ENCODE results near the gene ARVCF.
A peak's percentile ranks its signal among the peaks of the same experiment; 100 is the strongest.

ARVCF gene

DNA sequence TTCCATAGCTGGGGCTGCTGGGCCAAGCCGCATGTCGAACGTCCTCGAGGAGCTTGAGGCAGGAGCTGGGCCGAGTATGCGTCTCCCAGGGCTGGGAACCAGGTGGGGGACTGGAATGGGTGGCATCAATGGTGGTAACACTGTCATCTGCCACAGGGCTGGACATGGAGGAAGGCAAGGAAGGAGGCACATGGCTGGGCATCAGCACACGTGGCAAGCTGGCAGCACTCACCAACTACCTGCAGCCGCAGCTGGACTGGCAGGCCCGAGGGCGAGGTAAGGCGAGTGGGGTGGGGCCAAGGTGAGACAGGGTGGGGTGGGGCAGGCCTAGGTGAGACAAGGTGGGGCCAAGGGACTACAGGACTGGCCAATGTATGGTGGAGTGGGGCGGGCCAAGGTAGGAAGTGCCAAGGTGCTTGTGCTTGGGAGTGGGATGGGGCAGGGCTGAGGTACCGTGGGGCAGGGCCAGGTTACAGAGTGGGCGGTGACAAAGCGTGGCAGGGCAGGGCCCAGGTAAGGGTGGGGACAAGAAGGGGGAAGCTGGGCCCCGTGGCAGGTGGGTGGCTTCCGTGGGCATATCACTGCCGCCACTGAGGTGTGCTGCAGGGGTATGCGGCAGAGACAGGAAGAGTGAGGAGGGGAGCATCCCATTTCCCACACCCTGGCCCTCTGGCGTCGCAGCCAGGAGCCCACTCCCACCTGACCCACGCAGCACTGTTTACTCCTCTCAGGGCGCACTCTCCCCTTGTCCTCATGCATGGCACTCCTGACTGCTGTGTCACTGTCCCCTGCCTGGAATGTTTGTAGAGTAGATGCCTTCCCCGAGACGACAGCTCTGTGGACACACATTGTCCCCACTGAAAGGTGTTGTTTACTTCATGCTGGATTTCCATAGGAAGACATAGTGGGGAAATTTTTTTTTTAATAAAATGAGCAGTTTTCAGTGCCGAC, 36.0 kb upstream of the ARVCF start:
- DNase-seq: no peak

DNA sequence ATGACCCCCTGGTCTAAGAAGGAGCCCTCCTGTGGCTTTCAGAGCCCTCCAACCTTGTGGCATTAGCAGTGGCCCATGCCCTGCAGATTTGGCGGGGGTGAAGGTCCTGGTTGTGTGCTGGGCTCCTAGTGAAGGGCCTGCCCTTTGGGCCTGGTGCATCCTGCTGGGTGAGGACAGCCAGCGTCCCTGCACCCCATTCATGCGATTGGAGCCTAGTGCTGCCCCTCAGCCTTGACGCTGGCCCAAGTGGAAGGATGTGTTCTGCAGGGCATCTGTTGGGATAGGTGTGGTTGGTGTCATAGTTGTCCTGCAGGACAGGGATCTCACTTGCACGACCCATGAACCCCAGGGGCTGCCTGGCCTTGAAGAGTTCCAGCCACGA, 35.3 kb upstream of the ARVCF start:
- DNase-seq: no peak

DNA sequence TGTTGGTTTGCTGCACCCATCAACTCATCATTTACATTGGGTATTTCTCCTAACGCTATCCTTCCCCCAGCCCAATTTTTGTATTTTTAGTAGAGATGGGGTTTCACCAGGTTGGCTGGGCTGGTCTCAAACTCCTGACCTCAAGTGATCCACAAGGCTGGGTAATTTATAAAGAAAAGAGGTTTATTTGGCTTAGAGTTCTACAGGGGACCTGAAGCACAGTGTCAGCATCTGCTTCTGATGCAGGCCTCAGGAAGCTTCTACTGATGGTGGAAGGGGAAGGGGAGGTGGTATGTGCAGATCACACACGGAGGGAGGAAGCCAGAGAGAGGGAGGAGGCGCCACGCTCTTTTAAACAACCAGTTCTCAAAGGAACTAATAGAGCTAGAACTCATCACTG, 30.1 kb upstream of the ARVCF start:
- no peak for DNase-seq

- no peak for DNase-seq
Measured at GRCh38 chr22:20044495-20045151, 28.0 kb upstream of the ARVCF start.

- DNase-seq: no peak
Measured at GRCh38 chr22:20043997-20044342, 27.3 kb upstream of the ARVCF start.

- no peak for DNase-seq
Measured at GRCh38 chr22:20043057-20043996, 26.7 kb upstream of the ARVCF start.

GRCh38 chr22:20040327-20041200, 23.9 kb upstream of the ARVCF start:
- DNase-seq: no peak

GRCh38 chr22:20039683-20040325, 23.2 kb upstream of the ARVCF start:
- DNase-seq: no peak

GRCh38 chr22:20038574-20038973, 22.0 kb upstream of the ARVCF start:
- no peak for DNase-seq

DNA sequence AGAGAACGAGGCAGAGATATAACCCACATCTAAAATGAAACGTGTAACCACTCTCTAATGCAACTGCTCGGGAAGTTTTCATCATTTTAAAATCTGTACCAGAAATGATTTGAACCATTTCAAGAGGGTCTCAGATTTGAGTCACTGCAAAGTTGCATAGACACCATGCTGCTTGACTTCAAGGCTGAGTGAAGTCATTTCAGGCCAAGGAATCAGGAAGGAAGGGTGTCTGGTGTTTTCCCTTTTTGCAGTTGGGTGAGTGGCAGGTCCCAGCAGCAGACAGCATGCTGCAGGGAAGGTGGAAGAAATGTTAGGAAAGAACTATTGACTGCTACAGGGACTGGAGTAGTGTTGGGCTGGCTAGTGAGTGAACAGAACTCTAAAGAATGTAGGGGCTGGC, 20.8 kb upstream of the ARVCF start:
- DNase-seq: no peak

DNA sequence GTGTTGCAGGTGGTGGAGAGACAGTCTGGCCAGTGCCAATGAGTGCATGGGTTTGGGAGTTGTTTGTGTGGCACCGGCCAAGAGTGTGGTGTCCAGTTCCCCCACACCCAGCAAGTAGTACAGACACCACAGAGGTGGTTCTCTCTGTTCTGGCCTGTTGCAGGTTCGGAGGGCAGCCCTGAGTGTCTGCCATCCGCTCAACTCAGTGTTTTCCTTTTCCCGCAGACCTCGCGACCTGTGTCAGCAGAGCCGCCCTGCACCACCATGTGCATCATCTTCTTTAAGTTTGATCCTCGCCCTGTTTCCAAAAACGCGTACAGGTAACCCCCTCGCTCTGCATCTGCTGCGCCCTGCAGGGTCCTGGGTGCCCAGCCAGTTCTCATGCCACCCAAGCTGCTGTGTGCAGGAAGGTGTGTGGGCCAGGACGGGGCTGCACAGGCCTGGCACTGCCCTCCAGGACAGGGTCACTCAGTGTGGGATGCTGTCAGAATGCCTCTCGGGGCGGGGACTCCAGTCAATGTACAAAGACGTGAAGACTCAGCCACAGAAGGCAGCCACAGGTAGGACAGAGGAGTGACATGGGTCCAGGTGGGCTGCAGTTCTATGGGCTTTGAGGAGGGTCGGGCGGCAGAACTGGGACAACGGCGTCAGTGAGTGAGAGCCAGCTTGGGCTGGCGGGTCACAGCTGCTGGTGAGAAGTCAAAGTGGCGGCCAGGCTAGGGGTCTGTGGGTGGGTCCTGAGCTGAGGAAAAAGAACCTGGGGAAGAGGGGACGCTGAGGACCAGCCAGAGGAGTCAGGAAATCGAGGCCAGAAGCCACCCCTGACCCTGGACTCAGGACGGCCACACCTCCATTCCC, 20.1 kb upstream of the ARVCF start:
- no peak for DNase-seq

DNA sequence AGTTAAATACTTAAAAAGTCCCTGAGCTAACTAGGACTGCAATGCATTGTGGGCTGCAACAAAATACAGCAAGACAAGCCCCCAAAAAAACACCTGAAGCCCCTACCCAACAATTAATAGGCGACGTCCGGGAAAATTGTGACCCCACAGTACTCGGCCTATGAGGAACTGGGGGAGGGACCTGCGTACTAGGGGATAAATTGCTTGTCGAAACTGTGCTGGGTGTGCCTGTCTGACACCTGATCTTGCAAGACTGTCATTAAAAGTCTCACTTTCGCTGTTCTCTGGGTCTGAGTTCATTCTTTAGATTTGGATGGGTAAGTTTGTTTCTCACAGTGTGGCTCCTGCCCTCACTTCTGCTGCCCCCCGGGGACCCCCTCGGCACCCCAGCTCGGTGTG, 19.5 kb upstream of the ARVCF start:
- DNase-seq: no peak

DNA sequence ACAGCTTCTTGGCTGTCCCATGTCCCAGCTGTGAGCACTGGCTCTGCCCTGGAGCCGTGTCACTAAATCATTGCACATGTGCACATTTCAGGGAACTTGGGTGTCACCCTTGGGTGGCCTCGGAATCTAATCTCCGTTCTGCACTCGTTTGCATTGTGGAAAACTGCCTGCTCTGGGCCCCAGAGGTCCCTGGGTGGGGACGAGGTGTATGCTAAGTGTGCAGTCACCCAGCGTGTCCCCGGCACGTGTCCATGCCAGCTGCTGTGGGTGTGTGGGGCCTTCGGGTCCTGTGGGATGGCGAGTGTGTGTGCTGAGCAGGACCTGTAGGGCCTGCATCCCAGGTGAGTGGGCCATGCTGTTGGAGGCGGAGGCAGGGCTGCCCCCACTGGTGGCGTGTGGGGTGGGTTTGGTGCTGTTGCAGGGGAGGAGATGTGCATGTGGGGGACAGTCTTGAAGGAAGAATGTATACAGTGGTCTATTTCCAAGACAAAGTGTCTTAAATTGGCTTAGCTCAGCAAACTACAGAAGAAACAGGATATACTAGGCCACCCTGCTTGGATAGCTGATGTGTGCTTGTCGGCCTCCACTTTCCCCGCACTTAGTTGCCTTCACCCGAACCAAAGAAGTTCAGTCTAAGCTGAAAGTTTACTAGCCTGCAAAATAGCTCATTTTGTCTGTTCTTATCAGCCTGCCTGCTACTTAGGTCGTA, 18.9 kb upstream of the ARVCF start:
- DNase-seq: no peak

DNA sequence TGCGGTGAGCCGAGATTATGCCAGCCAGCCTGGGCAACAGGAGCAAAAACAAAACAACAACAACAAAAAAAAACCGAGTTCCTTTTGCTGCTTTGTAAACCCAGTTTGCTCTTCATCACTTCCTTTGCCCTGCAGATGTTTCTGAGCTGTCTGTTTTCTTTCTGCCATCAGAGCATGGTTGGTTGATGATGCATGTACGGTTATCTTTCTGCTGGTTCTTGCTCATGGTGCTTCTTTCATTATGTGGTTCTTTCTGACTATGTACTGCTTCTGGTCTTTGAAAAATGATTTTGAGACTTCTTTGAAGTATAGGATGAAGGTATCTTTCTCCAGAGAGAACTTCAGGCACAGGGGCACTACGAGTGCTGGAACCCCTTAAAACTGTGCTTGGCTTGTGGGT, 17.5 kb upstream of the ARVCF start:
- no peak for DNase-seq

DNA sequence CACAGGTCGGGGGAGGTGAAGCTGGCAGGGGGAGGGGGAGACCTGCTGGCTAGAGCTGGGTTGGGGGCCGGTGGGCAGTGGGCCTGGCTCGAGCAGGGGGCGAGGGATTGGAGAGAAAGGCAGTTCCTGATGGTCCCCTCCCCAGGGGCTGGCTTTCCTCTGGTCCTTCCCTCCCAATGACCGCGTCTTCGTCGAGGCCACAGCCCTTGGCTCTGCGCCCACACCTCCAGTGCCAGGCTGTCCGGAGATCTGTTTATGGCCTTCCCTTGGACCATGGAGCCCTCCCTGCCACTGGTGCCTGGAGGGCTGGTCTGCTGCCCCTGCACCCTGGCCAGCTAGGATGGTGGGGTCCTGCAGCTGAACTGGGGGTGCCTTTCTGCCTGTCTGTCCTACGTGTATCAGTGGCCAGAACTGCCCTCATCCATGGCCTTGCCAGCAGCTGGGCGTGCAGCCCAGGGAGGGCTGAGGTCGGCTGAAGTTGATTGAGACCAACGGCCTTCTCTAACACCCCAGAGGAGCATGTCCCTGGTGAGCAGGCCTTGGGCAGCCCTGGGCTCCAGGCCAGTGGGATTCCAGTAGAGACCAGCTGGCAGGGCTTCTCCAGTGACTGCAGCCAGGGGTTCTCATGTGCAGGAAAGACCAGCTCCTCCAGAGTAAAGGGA, 16.6 kb upstream of the ARVCF start:
- no peak for DNase-seq

GRCh38 chr22:20032407-20032991, 15.9 kb upstream of the ARVCF start:
- no peak for DNase-seq

DNA sequence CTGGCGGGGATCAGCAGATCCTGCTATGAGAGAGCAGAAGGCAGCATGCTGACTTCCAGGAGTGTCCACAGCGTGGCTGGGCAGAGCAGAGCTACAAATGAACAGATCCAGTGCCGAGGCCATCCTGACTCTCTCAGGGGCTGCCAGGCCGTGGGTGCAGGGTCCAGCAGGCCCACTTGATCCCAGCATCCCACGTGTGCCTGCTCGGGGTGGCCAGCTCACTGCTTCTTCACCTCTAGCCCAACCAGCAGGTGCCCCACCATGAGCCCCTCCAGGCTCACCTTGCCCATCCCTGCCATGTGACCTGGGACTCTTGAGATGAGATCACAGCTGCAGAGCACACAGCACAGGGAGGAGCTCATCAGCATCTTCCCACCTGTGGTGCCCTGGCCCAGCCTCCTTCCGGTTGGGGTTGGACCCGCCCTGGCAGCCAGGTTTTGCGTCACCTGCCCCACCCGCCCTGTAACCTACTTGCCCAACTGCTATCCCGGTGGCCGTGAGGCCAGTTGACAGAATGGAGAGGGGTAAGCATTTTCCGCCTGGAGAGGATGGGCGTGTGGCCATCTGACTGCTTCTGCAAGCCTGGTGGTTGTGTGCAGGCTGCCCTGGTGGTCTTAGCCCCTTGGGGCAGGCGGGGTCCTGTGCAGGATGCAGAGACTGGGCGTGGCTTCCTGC, 15.2 kb upstream of the ARVCF start:
- peak; percentile 42 for DNase-seq

DNA sequence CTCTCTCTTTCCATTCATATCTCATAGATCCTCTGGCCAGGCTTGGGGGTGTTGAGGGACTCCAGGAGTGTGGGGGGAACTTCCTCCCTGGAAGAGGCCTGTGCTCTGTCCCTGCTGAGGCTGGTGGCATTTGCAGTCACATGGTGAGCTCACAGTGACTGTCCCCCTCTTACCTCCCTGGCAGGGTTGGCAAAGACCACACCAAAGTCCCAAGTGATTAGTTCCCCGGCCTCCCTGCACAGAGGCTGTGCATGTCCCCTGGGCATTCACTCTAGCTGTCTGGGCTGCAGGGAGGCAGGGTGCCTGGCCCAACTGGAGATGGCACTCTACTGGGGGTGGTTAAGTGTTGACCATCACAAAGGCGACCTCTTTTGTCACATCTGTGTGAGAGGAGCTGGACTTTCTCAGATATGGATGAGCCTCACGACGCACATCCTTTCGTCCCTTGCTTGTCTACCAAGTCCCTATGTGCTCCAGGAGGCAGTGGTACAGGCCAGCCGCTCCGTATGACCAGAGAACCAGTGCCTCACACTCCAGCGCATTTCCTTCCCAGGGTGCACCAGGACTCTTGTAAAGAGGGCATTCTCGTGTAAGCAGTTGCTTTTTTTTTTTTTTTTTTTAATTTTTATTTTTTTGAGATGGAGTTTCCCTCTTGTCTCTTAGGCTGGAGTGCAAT, 13.1 kb upstream of the ARVCF start:
- DNase-seq: no peak

Data from CD4-positive, alpha-beta T cell treated with Interleukin-17A for 4 hours (primary cell).